HG03066 (cell line): ENCODE measurements around the gene CYB5D1.
A peak's percentile ranks its signal among the peaks of the same experiment; 100 is the strongest.

Source experiments
- ATAC-seq: cut with Tn5 transposase; IDR thresholded peaks from one replicate; pipeline ENCODE4 v1.9.1; 2021; ENCODE audit warnings: low read depth; ENCODE audit not compliant: unreplicated experiment

CYB5D1 gene

DNA sequence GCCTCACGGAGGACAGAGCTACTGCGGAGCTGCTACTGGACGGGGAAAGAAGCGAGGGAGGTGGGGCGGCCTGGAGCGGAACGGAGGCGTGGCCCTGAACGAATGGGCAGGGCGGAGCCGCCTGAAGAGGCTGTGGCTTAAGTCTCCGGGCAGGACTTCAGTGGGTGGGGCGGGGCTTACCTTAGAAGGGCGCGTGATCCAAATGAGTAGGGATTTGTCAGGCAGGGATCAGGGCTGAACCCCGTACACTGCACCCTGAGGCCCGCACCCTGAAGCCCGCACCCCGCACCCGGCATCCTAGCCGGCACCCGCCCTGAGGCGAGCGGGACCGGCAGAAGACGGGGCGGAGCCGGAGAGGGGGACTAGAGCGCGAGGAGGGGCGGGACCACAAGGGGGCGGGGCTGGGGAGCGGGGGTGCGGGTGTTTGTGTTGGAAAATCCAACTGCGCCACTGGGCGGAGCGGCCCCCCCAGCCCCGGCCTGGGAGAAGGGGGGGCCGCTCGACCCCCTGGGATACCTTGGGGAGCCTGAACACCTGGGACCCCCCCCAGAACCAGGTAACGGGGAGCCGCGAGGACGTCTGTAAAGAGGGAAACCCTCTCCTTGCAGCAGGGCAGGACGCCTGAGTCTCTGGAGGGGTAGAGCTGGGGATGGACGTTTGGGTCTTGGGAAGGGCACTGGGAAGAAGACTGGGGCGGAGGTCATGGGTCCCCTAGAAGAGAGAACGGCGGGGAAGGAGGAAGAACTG is 23.8 kb upstream of the CYB5D1 start, which contains the start of gene KDM6B:
TSS of gene KDM6B (plus strand) at position 423 of the 747 bp plus-strand sequence. CDS start 11,338 bp downstream, outside the sequence.
- ATAC-seq: peak; percentile 42

DNA sequence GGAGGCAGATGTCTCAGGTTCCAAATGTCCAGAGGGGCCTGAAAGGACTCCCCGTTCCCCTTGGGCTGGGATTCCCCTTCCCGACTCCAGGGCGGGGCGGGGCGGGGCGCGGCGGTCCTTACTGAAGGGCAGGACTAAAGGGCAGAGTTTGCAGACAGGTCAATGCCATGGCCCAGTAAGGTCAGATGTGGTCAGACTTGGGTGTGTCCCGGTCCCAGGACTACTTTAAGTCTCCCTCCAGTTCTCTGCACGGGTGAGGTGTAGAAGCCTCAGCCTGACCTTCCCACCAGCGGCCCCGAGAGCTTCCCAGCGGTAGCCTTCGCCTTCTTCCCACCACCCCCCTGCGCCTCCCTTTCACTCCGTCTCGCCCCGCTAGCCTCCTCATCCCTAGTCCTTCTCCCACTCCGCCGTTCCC is 23.3 kb upstream of the CYB5D1 start:
- no peak for ATAC-seq

GRCh38 chr17:7834957-7835813 is 22.6 kb upstream of the CYB5D1 start:
- peak; percentile 30 for ATAC-seq

DNA sequence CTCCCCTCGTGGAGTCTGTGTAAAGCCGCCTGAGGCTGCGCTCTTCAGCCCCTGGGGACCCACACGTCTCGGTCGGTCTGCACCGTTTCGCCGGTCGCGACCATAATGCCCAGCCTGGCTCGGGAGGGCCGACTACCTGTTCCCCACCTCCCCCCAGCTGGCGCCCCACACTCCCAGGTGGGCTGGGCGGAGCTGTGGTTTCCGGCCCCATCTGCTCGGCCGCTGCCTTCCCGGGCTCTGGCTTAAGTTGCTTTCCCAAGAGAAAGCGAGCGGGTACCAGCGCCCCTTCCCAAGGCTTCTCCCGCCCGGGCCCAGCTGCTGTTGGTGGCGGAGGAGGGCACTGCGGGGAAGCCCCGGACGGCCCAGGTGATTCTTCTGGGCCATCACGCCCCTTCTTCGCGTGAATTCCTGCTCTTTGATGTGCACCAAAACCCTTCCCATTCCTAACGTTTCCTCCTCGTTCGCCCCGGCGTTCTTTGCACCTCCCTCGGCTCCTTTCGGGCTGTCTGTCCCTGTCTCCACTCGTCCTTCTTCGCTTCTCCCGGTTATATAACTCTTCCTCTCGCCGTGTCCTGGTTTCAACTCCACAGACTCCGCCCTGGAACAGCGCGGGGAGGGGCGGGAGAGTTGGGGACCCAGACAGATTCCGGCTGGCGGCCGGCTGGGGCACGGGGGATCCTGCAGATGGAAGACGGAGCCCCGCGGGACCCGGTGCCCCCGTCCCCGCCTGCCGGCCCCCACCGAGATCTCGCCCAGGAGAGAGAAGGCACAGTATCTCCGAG is 21.8 kb upstream of the CYB5D1 start:
- ATAC-seq: peak; percentile 32

DNA sequence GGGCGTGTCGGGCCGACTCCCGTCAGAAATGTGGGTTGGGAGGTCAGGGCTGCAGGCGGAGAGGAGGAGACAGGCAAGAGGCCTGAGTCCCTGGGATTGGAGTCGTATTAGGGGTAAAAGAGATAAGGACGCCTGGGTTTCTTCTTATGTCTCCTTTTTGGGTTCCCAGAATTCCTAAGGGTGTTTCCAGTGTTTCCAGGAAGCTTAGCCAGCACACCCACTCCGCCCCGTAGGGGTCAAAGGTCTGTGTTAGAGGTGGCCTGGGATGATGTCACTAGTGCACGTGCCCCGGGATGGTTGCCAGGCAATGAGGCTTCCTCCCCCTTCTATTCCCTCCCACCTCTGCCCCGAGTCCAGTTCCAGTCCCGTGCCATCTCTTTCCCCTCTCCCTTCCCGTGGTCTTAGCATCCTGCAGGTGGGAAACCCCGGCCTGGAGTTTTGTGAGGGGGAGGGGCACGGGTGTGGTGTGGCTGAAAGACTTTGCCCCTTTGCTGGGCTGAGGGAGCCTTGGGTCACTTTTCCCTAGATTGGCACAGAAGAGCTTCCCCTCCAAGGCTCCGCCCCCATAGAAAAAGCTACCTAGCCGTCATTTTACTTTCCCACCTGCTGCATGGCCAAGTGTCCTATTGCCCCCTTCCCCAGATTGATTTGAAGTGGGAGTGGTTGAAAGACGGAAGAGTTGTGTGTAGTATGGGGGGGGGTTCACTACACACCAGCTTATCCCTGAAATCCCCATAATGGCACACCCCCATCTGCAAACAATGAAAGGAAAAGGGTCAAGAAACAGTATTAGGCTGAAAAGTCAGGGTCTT is 21.0 kb upstream of the CYB5D1 start:
- ATAC-seq: no peak

DNA sequence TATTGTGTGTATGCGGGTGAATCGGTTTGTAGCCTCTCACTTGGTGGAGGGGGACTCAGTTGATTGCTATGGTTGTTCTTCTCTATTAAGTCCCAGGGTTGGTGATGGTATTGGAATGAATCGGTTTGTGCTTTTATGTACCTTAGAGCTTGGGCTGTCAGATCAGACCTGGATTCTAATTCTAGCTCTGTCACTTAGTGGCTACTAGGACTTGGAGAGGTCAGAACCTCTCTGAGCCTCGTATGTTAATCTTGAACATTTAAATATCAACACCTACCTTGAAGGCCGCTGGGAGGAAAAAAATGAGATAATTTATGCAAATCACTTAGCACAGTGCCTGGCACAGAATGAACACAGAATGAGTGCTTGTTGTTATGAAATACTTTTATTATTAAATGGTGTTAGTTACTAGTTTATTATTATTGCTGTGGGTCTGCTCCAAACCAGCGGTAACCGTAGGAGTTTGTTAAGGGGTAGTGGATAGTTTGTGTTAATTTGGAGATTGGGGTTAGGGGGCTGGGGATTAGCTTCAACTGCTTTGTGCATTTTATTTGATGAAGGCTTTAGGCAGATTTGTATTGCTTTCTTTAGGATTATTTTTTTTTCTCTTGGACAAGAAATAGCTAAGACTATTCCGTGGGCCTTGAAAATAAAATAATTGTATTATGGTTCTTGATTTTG is 20.3 kb upstream of the CYB5D1 start:
- no peak for ATAC-seq

GRCh38 chr17:7838090-7839075 is 19.4 kb upstream of the CYB5D1 start:
- no peak for ATAC-seq

GRCh38 chr17:7839190-7839875 is 18.5 kb upstream of the CYB5D1 start:
- ATAC-seq: no peak

GRCh38 chr17:7839876-7840261 is 17.9 kb upstream of the CYB5D1 start:
- ATAC-seq: no peak

DNA sequence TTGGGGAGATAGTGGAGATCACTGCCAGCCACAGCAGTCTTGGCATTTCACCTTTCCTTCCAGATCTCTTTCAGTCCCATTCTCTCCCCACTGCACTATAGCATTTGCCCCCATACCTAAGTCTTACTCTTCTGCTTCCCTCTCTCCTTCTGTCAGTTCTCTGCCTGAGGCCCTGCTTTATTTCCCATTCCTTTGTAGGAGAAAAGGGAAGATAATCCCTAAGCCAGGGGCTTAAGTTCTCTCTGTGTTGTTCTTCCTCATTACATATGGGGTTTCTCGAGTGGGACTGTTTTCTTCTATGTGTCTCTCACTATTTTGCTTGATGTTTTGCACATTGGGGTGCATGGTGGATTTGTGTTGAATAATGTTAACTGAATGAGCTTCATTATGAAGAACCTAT is 17.4 kb upstream of the CYB5D1 start:
- ATAC-seq: no peak

- no peak for ATAC-seq
These were observed 16.9 kb upstream of the CYB5D1 start for GRCh38 chr17:7840875-7841274.

DNA sequence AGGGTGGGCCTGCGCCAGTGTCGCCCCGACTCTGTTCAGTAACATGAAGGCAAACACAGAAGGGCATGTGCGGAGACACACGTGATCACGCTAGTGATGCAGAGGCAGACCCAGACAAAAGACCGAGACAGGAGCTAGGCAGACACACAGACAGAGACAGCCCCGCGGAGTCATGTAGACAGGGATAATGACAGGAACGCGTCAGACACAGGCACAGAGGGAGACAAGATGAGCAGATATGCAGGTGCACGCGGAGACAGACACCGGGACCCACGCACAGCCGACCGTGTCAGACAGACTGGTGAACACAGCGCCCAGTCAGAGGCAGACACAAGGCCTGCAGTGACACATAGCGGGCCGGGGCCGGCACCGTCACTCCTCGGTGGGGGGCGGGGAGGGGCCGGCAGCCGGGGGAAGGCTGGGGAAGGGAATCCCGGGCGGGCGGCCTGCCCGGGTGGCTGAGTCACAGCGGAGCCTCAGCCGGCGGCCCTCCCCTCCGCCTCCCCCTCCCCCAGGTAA is 16.3 kb upstream of the CYB5D1 start:
- no peak for ATAC-seq

GRCh38 chr17:7841915-7842379 is 15.9 kb upstream of the CYB5D1 start:
- peak; percentile 16 for ATAC-seq

GRCh38 chr17:7842380-7843256 is 15.2 kb upstream of the CYB5D1 start:
- peak; percentile 28 for ATAC-seq

DNA sequence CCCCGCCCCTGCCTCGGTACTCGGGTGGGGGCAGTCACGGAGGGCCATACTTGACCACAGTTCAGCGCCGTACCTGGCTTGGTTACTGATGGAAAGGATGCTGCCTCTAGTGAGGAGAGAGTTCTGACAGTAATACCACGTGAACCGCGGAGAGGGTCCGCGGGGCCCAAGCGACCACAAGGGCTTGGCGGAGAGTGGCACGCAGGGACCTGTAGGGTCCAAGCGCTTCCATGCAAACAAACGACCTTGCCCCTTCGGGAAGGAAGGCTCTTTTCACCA is 14.6 kb upstream of the CYB5D1 start:
- no peak for ATAC-seq

DNA sequence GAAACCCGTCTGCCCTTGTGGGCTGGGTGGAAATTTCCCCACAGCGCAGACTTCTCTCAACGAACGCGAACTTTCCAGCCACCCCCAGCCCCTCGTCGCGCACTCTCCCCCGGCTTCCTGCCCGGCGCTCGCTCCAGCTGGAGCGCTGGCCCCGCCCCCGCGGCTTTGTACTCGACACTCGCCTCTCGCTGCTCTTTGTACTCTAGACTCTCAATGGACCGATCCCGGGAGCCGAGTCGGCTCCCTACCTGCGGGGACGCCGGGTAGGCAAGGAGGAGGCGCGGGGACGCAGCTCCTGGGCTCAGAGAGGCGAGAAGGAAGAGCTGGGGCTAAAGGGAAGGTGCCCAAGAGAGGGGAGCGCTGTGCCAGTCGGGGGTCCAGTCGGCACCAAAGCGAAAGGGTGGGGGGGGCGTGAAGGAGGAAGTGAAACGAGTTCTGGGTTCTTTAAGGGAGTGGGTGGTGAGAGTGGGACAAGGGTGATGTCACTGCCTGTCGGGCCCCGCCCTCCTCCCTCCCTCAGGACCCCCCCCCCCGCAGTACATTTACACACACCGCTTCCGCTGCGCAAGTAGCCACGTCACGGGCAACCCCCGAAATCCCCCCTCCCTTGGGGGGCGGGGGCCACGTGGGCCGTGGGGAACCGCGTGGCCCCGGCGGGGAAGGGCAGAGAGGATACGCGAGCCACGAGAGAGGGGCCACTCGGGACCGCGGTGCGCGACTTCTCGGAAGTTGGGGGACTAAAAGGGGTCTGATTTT is 14.1 kb upstream of the CYB5D1 start:
- no peak for ATAC-seq
